ENCODE results near the gene LYSMD3. TPM values are rescaled to one million over a fixed set of nuclear protein-coding genes. Genes with fewer than 3 reads are reported as not detected.

The LYSMD3 gene
- total RNA-seq, 2 donors from 2014 or later: 17.8 to 24.7 TPM

DNA sequence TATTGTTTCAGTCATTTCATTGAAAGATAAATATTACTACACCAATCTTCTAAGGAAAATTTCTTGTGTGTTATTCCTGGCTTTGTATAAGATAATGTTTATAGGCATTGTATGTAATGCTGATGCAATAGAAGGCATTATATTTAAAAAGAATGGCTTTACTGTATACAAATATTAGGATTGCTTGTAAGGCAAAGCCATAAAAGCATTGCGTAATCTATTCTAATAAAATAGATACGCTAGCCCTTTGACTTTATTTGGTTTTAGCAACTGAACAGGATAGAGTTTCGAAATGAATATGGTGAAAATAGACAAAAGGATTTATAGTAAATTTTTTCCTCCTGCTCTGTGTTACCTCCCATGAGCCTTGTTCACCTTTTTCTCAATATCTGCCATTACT lies 5.5 kb upstream of the LYSMD3 start:
- no peak overlapping the region for H3K27ac Mint-ChIP-seq
- H3K9me3 ChIP-seq (ENCODE audit: control insufficient read depth, low read length, poor library complexity, severe bottlenecking): no peaks in the 10 kb centered on the region

DNA sequence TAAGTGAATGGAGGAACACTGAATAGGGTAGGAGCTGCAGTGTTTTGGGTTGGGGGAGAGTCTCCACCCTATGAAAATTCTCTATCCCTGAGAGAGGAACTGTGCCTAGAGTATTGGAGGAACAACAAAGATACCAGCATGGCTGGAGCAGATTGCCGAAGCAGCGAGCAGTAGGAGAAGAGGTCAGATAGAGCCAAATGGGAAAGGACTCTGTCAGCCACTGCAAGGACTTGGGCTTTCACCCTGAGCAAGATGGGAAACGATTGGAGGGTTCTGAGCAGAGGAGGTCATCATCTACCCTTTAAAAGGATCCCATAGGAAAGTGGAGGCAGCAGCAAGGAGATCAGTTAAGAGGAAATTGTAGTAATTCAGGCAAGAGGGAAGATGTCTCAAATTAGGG lies 4.4 kb upstream of the LYSMD3 start:
- DNase-seq (no peak), ATAC-seq (no peak)
- H3K9me3 ChIP-seq (ENCODE audit: control insufficient read depth, low read length, poor library complexity, severe bottlenecking): no peaks in the 10 kb centered on the region
- Mint-ChIP-seq H3K4me3 (no peak overlapping the region), H3K27ac (peak overlapping the region; percentile 60), H3K4me1 (no peaks in the 10 kb centered on the region), H3K27me3 (peaks cover 47% of the 10 kb centered on the region), H3K36me3 (ENCODE audit: low read depth) (peaks cover 3% of the 10 kb centered on the region)

More for the DNA sequence above, 5.5 kb upstream of the LYSMD3 start:
- Mint-ChIP-seq H3K36me3 (ENCODE audit: low read depth) (peaks cover 3% of the 10 kb centered on the region), H3K4me1 (no peaks in the 10 kb centered on the region), H3K4me3 (no peak overlapping the region), H3K27me3 (peaks cover 56% of the 10 kb centered on the region)
- ATAC-seq (no peak), DNase-seq (no peak)

DNA sequence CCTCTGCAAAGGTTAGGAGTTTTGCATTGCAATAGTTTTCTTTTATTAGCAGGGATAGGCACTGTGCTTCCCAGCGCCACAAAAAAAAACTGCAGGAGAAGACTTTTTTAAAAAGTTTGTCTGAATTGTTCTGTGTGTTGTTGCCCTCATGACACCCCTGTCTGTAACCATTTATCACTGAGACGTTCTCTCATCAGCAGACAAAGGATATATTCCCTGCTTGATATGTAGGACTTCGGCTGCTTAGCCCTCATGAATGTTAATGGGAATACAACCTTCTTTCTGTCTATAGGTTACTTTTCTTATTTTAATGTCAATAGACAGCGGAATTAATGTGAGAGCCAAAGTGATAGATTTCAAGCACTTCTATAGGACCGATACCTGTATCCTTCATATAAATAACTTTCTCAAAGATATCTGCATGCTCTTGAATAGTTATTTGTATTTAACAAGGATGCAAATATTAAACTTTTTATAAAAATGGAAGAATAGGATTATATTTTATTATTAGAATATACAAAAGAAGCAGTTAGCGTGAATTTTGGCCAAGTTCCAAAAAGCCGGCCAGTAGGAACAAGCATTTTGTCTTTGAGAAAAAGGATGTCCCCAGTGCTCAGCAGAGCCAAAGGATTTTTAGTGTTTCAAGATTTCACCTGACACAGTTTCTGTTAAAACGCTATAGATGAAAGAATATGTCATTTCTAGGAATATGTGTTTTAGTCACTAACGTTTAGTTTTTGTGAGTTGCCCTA lies 1.5 kb upstream of the LYSMD3 start:
- no peaks in the 10 kb centered on the region for H3K9me3 ChIP-seq (ENCODE audit: control insufficient read depth, low read length, poor library complexity, severe bottlenecking)
- peaks cover 31% of the 10 kb centered on the region for H3K27me3 Mint-ChIP-seq
- DNase-seq: no peak
- peak overlapping the region; percentile 93 for H3K27ac Mint-ChIP-seq
- H3K4me1 Mint-ChIP-seq: peaks cover 20% of the 10 kb centered on the region
- H3K4me3 Mint-ChIP-seq: peak overlapping the region; percentile 96
- H3K36me3 Mint-ChIP-seq (ENCODE audit: low read depth): peaks cover 8% of the 10 kb centered on the region
- ATAC-seq: no peak

DNA sequence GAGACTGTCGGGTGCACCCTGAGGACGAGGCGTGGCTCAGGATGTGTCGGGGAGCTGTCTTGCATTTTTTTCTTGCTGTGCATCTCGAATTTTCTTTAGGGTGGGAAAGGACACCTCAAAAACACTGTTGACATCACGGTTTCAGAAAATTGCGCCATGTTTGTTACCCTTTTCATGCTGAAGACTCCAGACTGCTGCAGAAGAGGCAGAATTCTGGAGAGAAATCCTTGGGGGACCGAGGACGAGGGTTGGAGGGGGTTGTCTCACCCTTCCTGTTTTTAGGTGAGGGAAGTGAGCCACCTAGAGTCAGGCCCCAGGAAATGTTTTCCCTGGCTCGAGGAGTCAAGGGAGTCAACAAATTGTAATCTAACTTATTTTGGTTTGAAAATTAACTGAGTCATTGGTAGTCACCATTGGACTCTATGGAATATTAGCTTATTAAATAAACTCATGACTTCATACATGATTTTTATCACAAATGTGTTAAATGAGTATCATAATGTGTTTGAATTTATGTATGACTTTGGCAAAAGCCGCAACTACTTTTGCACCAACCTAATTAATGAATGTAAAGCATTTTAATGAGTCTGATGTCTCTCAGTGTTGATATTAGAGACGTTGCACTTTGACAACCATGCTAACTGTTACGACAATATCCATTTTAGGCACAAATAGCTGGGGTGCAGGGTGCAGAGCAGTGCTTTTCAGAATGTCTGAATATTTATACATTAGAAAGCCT lies 724 bp upstream of the LYSMD3 start:
- Mint-ChIP-seq H3K27ac (peak overlapping the region; percentile 93), H3K4me3 (peak overlapping the region; percentile 96), H3K36me3 (ENCODE audit: low read depth) (peaks cover 8% of the 10 kb centered on the region), H3K27me3 (peaks cover 23% of the 10 kb centered on the region), H3K4me1 (peaks cover 20% of the 10 kb centered on the region)
- peak; percentile 64 for ATAC-seq
- DNase-seq: peak in 2 of 3 donors; percentile 17 to 33
- no peaks in the 10 kb centered on the region for H3K9me3 ChIP-seq (ENCODE audit: control insufficient read depth, low read length, poor library complexity, severe bottlenecking)

DNA sequence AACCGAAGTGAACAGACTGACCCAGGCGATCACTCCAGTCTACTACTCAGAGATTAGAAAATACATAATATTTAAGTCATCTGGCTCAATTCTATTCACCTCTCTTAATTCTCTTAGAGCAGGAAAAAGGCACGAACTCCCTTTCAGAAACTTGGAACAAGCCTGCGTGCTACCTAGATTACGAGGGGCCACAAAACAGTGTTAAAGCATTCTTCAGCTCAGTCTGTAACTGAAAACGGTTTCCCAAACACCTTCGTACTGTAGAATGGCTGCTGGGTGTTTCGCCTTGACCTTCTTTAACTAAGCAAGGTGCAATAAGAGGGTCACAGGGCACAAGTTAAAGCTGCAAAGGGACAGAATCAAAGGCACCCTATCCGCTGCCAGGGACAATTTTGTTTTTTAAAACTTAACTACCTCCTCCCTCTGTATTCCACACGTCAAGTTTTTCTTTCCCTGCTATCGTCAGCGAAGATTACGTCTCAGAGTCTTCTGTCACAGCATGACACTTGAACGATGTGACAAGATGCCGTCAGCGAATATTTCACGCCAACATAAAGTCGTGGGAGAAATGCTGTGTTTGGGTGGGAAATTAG lies 687 bp downstream of the LYSMD3 start:
- peaks cover 22% of the 10 kb centered on the region for H3K4me1 Mint-ChIP-seq
- ATAC-seq (peak; percentile 19), DNase-seq (no peak)
- no peaks in the 10 kb centered on the region for H3K9me3 ChIP-seq (ENCODE audit: control insufficient read depth, low read length, poor library complexity, severe bottlenecking)
- peaks cover 15% of the 10 kb centered on the region for H3K27me3 Mint-ChIP-seq
- H3K36me3 Mint-ChIP-seq (ENCODE audit: low read depth): peaks cover 6% of the 10 kb centered on the region
- peak overlapping the region; percentile 96 for H3K4me3 Mint-ChIP-seq
- H3K27ac Mint-ChIP-seq: peak overlapping the region; percentile 93

DNA sequence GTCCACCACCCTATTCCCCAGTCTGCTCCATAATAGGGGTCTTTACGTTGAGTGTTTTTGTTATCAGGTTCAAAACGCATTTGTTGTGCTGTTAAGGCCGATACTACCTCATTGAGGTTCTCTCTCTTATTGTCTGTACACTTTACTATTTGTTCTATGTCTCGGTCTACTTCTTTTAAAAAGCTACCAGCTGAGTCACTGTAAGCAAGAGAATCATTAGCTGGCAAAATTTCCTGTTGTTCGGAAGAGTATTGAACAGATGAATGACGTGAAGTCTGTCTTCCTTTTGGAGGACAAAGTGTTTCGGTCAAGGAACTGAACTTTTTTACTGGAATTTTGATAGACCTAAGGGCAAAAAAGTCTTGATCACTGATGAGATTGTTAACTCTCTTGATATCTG lies 10.3 kb downstream of the LYSMD3 start:
- no peaks in the 10 kb centered on the region for H3K9me3 ChIP-seq (ENCODE audit: control insufficient read depth, low read length, poor library complexity, severe bottlenecking)
- Mint-ChIP-seq H3K27me3 (no peaks in the 10 kb centered on the region), H3K4me3 (peak overlapping the region; percentile 25), H3K36me3 (ENCODE audit: low read depth) (peaks cover 22% of the 10 kb centered on the region), H3K27ac (no peak overlapping the region), H3K4me1 (peaks cover 14% of the 10 kb centered on the region)
- DNase-seq: no peak
- no peak for ATAC-seq

DNA sequence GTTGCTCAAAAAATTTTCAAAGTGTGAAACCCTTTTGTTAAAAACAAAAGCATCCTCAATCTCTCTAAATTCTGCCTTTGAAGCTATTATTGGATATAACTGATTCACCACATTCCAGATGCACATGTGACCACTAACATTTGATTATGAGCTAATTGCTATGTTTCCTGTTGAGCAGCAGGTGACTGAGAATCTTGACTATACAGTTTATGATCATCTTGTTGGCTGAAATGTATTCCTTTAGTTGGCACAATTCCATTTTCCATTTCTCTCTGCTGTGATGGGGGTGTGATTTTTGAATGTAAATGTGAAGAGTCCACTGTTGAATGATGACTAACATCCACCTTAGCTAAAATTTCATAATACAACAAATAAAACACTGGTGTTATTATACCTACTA lies 10.7 kb downstream of the LYSMD3 start:
- DNase-seq (no peak), ATAC-seq (no peak)
- Mint-ChIP-seq H3K27me3 (no peaks in the 10 kb centered on the region), H3K36me3 (ENCODE audit: low read depth) (peaks cover 22% of the 10 kb centered on the region), H3K4me3 (peak overlapping the region; percentile 25), H3K4me1 (peaks cover 14% of the 10 kb centered on the region), H3K27ac (no peak overlapping the region)
- no peaks in the 10 kb centered on the region for H3K9me3 ChIP-seq (ENCODE audit: control insufficient read depth, low read length, poor library complexity, severe bottlenecking)

DNA sequence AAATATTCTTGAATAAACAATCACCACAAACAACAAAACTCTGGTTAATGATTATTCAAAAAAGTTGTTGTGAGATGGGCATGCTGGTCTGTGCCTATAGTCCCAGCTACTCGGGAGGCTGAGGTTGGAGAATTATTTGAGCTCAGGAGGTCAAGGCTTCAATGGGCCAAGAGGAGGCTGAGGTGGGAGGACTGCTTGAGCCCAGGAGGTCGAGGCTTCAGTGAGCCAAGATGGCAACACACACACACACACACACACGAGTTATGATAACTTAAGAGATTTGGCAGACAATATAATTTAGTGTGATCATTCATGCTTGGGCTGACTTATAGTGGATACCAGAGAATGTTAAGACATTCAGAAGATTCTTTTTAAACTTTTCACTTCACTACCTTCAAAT lies 14.9 kb downstream of the LYSMD3 start:
- ATAC-seq (no peak), DNase-seq (no peak)
- H3K4me1 Mint-ChIP-seq: peaks cover 4% of the 10 kb centered on the region
- no peak overlapping the region for H3K4me3 Mint-ChIP-seq
- H3K27ac Mint-ChIP-seq: no peak overlapping the region
- no peaks in the 10 kb centered on the region for H3K27me3 Mint-ChIP-seq
- no peaks in the 10 kb centered on the region for H3K9me3 ChIP-seq (ENCODE audit: control insufficient read depth, low read length, poor library complexity, severe bottlenecking)
- H3K36me3 Mint-ChIP-seq (ENCODE audit: low read depth): peaks cover 14% of the 10 kb centered on the region

DNA sequence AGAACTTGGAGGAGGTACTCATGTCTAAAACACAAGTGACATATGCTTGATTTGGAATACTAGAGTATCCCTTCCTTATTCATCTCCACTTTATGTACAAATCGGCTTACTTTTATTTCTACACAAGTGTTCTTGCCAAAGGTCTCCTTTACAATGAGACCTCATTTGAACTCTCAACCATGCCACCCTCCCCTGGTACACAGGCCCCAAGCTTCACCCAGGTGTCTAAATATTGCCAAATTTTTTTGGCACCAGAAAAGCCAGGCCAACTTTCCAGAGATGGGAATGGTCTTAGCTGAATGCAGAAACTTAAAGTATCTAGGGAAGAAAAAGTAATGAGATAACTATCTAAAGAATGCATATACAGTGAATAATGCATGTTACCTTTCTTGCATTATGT lies 18.9 kb downstream of the LYSMD3 start:
- no peak for DNase-seq
- no peak for ATAC-seq
- Mint-ChIP-seq H3K27ac (no peak overlapping the region), H3K4me1 (peaks cover 8% of the 10 kb centered on the region), H3K4me3 (no peak overlapping the region), H3K36me3 (ENCODE audit: low read depth) (peaks cover 7% of the 10 kb centered on the region), H3K27me3 (no peaks in the 10 kb centered on the region)
- no peaks in the 10 kb centered on the region for H3K9me3 ChIP-seq (ENCODE audit: control insufficient read depth, low read length, poor library complexity, severe bottlenecking)

DNA sequence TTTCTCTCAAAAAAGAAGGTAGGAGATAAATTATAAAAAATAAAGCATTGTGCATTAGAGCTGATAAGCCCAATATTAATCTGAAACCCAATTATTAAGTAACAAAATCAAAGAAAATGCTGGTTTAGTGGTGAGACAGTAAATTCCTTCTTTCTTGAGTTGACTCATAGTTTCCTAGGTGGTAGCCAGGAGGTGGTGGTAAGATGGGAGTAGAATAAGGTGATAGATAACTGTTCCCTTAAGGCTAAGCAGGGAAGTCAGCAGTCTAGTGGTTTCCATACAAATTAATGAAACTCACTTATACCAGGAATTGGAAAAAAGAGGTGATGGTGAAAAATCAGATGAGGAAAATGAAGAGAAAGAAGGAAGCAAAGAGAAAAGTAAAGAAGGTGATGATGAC lies 23.2 kb downstream of the LYSMD3 start:
- DNase-seq: no peak
- ATAC-seq: no peak
- no peaks in the 10 kb centered on the region for H3K9me3 ChIP-seq (ENCODE audit: control insufficient read depth, low read length, poor library complexity, severe bottlenecking)
- Mint-ChIP-seq H3K4me3 (no peak overlapping the region), H3K27ac (no peak overlapping the region), H3K4me1 (peaks cover 8% of the 10 kb centered on the region), H3K36me3 (ENCODE audit: low read depth) (peaks cover 3% of the 10 kb centered on the region), H3K27me3 (no peaks in the 10 kb centered on the region)

DNA sequence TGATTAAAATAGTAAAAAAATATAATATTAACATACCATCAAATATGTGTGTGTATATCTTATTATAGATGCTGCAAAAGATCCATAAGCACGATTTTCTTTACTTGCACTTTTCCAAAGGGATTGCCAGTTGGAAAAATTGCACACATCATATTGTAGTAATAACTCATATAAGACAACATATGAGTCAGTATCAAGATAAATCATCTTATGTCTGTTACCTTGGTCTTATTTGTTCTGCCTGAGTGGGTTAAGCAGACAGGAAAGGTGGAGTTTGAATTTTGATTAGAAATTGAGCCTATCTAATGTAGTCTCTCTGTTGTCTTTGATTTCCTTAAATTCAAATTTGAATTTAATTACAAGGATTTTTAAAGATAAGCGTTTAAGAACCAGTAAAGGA lies 24.6 kb downstream of the LYSMD3 start:
- ATAC-seq: no peak
- H3K27ac Mint-ChIP-seq: no peak overlapping the region
- H3K36me3 Mint-ChIP-seq (ENCODE audit: low read depth): peaks cover 3% of the 10 kb centered on the region
- no peaks in the 10 kb centered on the region for H3K9me3 ChIP-seq (ENCODE audit: control insufficient read depth, low read length, poor library complexity, severe bottlenecking)
- no peak overlapping the region for H3K4me3 Mint-ChIP-seq
- peaks cover 8% of the 10 kb centered on the region for H3K4me1 Mint-ChIP-seq
- H3K27me3 Mint-ChIP-seq: no peaks in the 10 kb centered on the region
- no peak for DNase-seq

DNA sequence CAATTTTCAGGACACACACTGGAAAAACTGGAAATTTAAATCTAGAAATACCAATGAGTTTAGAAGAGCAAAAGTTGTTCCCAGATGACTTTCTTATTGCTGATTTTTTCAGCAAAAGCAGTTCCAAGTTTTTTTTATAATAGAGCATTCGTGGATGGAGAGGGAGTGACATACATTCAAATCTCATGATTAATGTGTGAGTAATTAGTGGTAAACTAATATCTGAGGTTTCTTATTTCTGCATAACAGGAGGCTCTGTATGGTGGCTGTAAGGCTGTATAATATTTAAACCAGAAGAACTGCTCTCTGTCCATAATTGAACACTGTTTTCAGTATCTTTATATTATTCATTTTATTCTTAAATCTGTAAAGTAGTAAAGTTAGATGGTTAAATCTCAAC lies 25.8 kb downstream of the LYSMD3 start:
- Mint-ChIP-seq H3K36me3 (ENCODE audit: low read depth) (peaks cover 2% of the 10 kb centered on the region), H3K4me1 (peaks cover 8% of the 10 kb centered on the region), H3K27me3 (no peaks in the 10 kb centered on the region), H3K27ac (no peak overlapping the region), H3K4me3 (no peak overlapping the region)
- ATAC-seq (no peak), DNase-seq (no peak)
- no peaks in the 10 kb centered on the region for H3K9me3 ChIP-seq (ENCODE audit: control insufficient read depth, low read length, poor library complexity, severe bottlenecking)

DNA sequence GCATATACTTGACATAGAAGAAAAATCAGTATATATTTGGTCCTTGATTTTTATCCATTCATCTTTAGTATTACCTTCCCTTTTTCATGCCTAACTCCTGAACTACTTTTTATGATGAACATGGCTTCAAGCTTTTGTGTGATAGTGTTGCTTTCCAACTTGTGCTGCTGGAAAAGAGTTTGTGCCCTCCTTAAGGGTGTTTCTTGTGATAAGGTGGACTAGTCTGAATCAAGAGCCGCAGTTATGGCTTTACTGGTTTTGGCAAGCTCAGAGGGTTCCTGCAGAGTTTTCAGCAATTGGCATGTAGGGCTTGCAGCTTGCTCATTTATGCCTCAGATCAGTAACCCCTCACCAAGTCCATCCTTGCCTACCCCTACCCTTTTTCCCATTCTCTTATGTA lies 34.2 kb downstream of the LYSMD3 start:
- no peaks in the 10 kb centered on the region for H3K9me3 ChIP-seq (ENCODE audit: control insufficient read depth, low read length, poor library complexity, severe bottlenecking)
- Mint-ChIP-seq H3K27me3 (no peaks in the 10 kb centered on the region), H3K4me3 (no peak overlapping the region), H3K4me1 (no peaks in the 10 kb centered on the region), H3K36me3 (ENCODE audit: low read depth) (peaks cover 2% of the 10 kb centered on the region), H3K27ac (no peak overlapping the region)
- DNase-seq (no peak), ATAC-seq (no peak)
